H1 (cell line): ENCODE data around the gene LYVE1. TPM values are rescaled to one million over a fixed set of nuclear protein-coding genes. Genes with fewer than 3 reads are reported as not detected.
A peak's percentile ranks its signal among the peaks of the same experiment; 100 is the strongest.

Experiments used
- CTCF ChIA-PET: fragments of 300-600 bp; sonication (Branson Sonifier 250); formaldehyde crosslinking; loops from one replicate; lab custom pipeline; 2021; ENCODE audit not compliant: partially characterized antibody; lab: Charles Lee
- POLR2A ChIA-PET: fragments of 300-600 bp; sonication (Branson Sonifier 250); formaldehyde crosslinking; loops from one replicate; lab custom pipeline; 2021; ENCODE audit warnings: inconsistent platforms; ENCODE audit not compliant: partially characterized antibody; lab: Charles Lee
- DNase-seq, 2 experiments: peaks; one replicate each; pipeline versions ENCODE4 v3.0.0 to v3.0.0-alpha.2; 2010 to 2022; ENCODE audit warnings: low spot score in 2 of 2, low read depth in 1 of 2, mixed read lengths in 1 of 2
- FAIRE-seq: peaks from 2 replicates; lab custom pipeline; 2011; peaks lifted over from hg19 to GRCh38; lab: Jason Lieb, UNC
- H2AFZ ChIP-seq: 2 replicates; pipeline ENCODE4 v1.8.1; 2012; ENCODE audit warnings: low read length, inconsistent platforms
- H2AK5ac ChIP-seq: 2 replicates; pipeline ENCODE4 v1.6.1; 2013; ENCODE audit warnings: low read depth, low read length
- H2BK120ac ChIP-seq: replicated peaks from 2 replicates; pipeline ENCODE3; 2013; ENCODE audit warnings: low read depth, low read length, inconsistent platforms
- H2BK12ac ChIP-seq: 2 replicates; pipeline ENCODE4 v1.6.1; 2013; ENCODE audit warnings: low read depth, low read length
- H2BK15ac ChIP-seq: 2 replicates; pipeline ENCODE4 v1.6.1; 2013; ENCODE audit warnings: low read length
- H2BK20ac ChIP-seq: 2 replicates; pipeline ENCODE4 v1.6.1; 2013; ENCODE audit warnings: low read length
- H2BK5ac ChIP-seq: 2 replicates; pipeline ENCODE4 v1.6.1; 2013; ENCODE audit warnings: low read depth, low read length
- H3K14ac ChIP-seq: 2 replicates; pipeline ENCODE4 v1.6.1; 2013; ENCODE audit warnings: inconsistent platforms; ENCODE audit not compliant: insufficient read length
- H3K18ac ChIP-seq: 2 replicates; pipeline ENCODE4 v1.6.1; 2013; ENCODE audit warnings: low read length; ENCODE audit errors: extremely low read depth
- H3K23ac ChIP-seq: 2 replicates; pipeline ENCODE4 v1.6.1; 2013; ENCODE audit warnings: inconsistent platforms; ENCODE audit not compliant: insufficient read length
- H3K23me2 ChIP-seq: 2 replicates; pipeline ENCODE4 v1.6.1; 2013; ENCODE audit warnings: low read depth, low read length
- H3K27ac ChIP-seq: 2 replicates; pipeline ENCODE4 v1.6.1; 2011; ENCODE audit warnings: low read depth, low read length, inconsistent platforms
- H3K27me3 ChIP-seq, 4 experiments: replicated peaks in 1 of 4; 1 replicate in 1 of 4; 2 replicates in 3 of 4; pipeline versions ENCODE4 v1.6.1 to v1.8.1; 2011 to 2013; ENCODE audit warnings: low read length in 3 of 4, mild to moderate bottlenecking in 3 of 4, inconsistent platforms in 2 of 4, mixed read lengths in 2 of 4, moderate library complexity in 1 of 4; ENCODE audit not compliant: control insufficient read depth in 3 of 4, insufficient read depth in 3 of 4; ENCODE audit errors: extremely low read depth in 1 of 4
- H3K36me3 ChIP-seq, 4 experiments: 2 replicates each; pipeline versions ENCODE4 v1.6.1 to v1.8.1; 2011 to 2013; ENCODE audit warnings: mild to moderate bottlenecking in 4 of 4, low read length in 3 of 4, moderate library complexity in 2 of 4, control low read depth in 1 of 4, inconsistent platforms in 1 of 4; ENCODE audit not compliant: insufficient read depth in 4 of 4, control insufficient read depth in 2 of 4
- H3K4ac ChIP-seq: replicated peaks from 2 replicates; pipeline ENCODE3; 2013; ENCODE audit warnings: low read length, low read depth, mixed read lengths, inconsistent platforms; ENCODE audit not compliant: insufficient read length
- H3K4me1 ChIP-seq, 4 experiments: replicated peaks in 1 of 4; 1 replicate in 1 of 4; 2 replicates in 3 of 4; pipeline versions ENCODE4 v1.6.1 to v1.8.1; 2011 to 2013; ENCODE audit warnings: low read length in 3 of 4, inconsistent platforms in 2 of 4, mixed read lengths in 1 of 4; ENCODE audit not compliant: insufficient read depth in 4 of 4, control insufficient read depth in 3 of 4
- H3K4me2 ChIP-seq, 2 experiments: 2 replicates each; pipeline versions ENCODE4 v1.6.1 to v1.8.1; 2011 to 2013; ENCODE audit warnings: low read depth in 2 of 2, low read length in 2 of 2, control low read depth in 1 of 2, inconsistent platforms in 1 of 2, mild to moderate bottlenecking in 1 of 2; ENCODE audit not compliant: insufficient read depth in 1 of 2
- H3K4me3 ChIP-seq, 4 experiments: fragments of 200-600, 300-600 bp in 1 of 4; sonication (generic), shearing (Covaris generic), sonication (Bioruptor Twin) in 1 of 4; 2 replicates each; pipeline versions ENCODE4 v1.5.1 to v1.8.1; 2011 to 2016; ENCODE audit warnings: low read length in 4 of 4, low read depth in 3 of 4, control low read depth in 2 of 4, inconsistent platforms in 2 of 4, mild to moderate bottlenecking in 2 of 4, mixed read lengths in 1 of 4, moderate library complexity in 1 of 4; ENCODE audit not compliant: insufficient read depth in 2 of 4; ENCODE audit errors: extremely low read depth in 1 of 4
- H3K56ac ChIP-seq: replicated peaks from 2 replicates; pipeline ENCODE3; 2013; ENCODE audit warnings: low read depth, mild to moderate bottlenecking, mixed read lengths, low read length, inconsistent platforms; ENCODE audit not compliant: insufficient read length
- H3K79me1 ChIP-seq: 2 replicates; pipeline ENCODE4 v1.6.1; 2013; ENCODE audit warnings: low read depth, low read length, control low read depth
- H3K79me2 ChIP-seq, 2 experiments: 2 replicates each; pipeline versions ENCODE4 v1.6.1 to v1.8.1; 2012 to 2013; ENCODE audit warnings: low read length in 2 of 2, mild to moderate bottlenecking in 2 of 2, inconsistent platforms in 1 of 2; ENCODE audit not compliant: insufficient read depth in 2 of 2, control insufficient read depth in 1 of 2
- H3K9ac ChIP-seq, 4 experiments: replicated peaks in 1 of 4; 1 replicate in 1 of 4; 2 replicates in 3 of 4; pipeline versions ENCODE4 v1.6.1 to v1.8.1; 2011 to 2013; ENCODE audit warnings: low read depth in 3 of 4, low read length in 3 of 4, control low read depth in 2 of 4, mild to moderate bottlenecking in 2 of 4, moderate library complexity in 2 of 4, inconsistent platforms in 1 of 4; ENCODE audit errors: extremely low read depth in 1 of 4
- H3K9me3 ChIP-seq, 2 experiments: 2 replicates each; pipeline versions ENCODE4 v1.6.1 to v1.8.1; 2012 to 2013; ENCODE audit warnings: mild to moderate bottlenecking in 2 of 2, moderate library complexity in 2 of 2, control low read depth in 1 of 2, inconsistent platforms in 1 of 2, low read depth in 1 of 2, low read length in 1 of 2, mixed read lengths in 1 of 2; ENCODE audit not compliant: insufficient read depth in 2 of 2
- H4K20me1 ChIP-seq, 2 experiments: replicated peaks in 1 of 2; 2 replicates each; pipeline versions ENCODE3 to v1.8.1; 2011 to 2013; ENCODE audit warnings: inconsistent platforms in 2 of 2, low read length in 2 of 2, mild to moderate bottlenecking in 1 of 2; ENCODE audit not compliant: insufficient read depth in 2 of 2, control insufficient read depth in 1 of 2
- H4K5ac ChIP-seq: 2 replicates; pipeline ENCODE4 v1.6.1; 2013; ENCODE audit warnings: low read length, low read depth, mixed read lengths, inconsistent platforms; ENCODE audit not compliant: insufficient read length
- H4K8ac ChIP-seq: 2 replicates; pipeline ENCODE4 v1.8.0; 2013; ENCODE audit warnings: mild to moderate bottlenecking, moderate library complexity, low read length, inconsistent platforms; ENCODE audit not compliant: insufficient read depth; ENCODE audit errors: extremely low read depth
- H4K91ac ChIP-seq: replicated peaks from 2 replicates; pipeline ENCODE3; 2013; ENCODE audit warnings: low read length, mixed read lengths, inconsistent platforms; ENCODE audit not compliant: insufficient read length
- BACH1 ChIP-seq: IDR thresholded peaks from 2 replicates; pipeline ENCODE4 v1.6.1; 2012; ENCODE audit warnings: low read length, improper control_type of control experiment
- CTCF ChIP-seq, 3 experiments: IDR thresholded peaks; 1 replicate in 2 of 3; 2 replicates in 1 of 3; pipeline versions ENCODE4 v1.5.1 to v1.6.1; 2011; ENCODE audit warnings: low read length in 3 of 3, mild to moderate bottlenecking in 3 of 3, inconsistent platforms in 2 of 3, low read depth in 1 of 3, moderate library complexity in 1 of 3; ENCODE audit not compliant: insufficient read depth in 1 of 3; ENCODE audit errors: control extremely low read depth in 1 of 3
- GABPA ChIP-seq: IDR thresholded peaks from 2 replicates; pipeline ENCODE4 v1.6.1; 2011; ENCODE audit warnings: mild to moderate bottlenecking, low read length, moderate library complexity, borderline replicate concordance; ENCODE audit not compliant: insufficient read depth
- TCF12 ChIP-seq: IDR thresholded peaks from 2 replicates; pipeline ENCODE4 v1.6.1; 2011; ENCODE audit warnings: low read depth, mild to moderate bottlenecking, low read length
- WGBS, 2 experiments: shearing (Covaris generic) in 1 of 2; methylation state at CpG; one replicate each; pipeline versions ENCODE4 v1.1.6 to v1.1.7; 2013 to 2015; ENCODE audit warnings: low lambda C conversion rate in 2 of 2, mixed read lengths in 2 of 2, inconsistent platforms in 1 of 2, low coverage in 1 of 2, missing lambda C conversion rate in 1 of 2; ENCODE audit not compliant: insufficient replicate concordance in 2 of 2, insufficient coverage in 1 of 2, insufficient read length in 1 of 2; ENCODE audit errors: extremely low coverage in 1 of 2, missing lambda C conversion rate in 1 of 2; 5-methylcytosine and 5-hydroxymethylcytosine counted together
- long read RNA-seq, 2 experiments: library from RNA in 1 of 2; library from capped mRNA in 1 of 2; stranded (forward); transcript quantifications; one replicate each; pipeline ENCODE4 v2.0.0, GENCODE V29; 2021; ENCODE audit warnings: inconsistent platforms in 1 of 2
- polyA minus RNA-seq, 3 experiments: library from RNA; depleted of rRNA, polyadenylated mRNA; stranded (reverse); fragments of >200 nt; gene quantifications; 1 replicate in 2 of 3; 2 replicates in 1 of 3; pipeline ENCODE4 v1.2.3, GENCODE V29; 2011
- polyA plus RNA-seq, 7 experiments: library from polyadenylated mRNA; depleted of rRNA in 3 of 7; stranded (reverse) in 5 of 7; unstranded in 2 of 7; fragments of >200 nt in 5 of 7; fragments of 200-250 nt in 2 of 7; gene quantifications; 1 replicate in 5 of 7; 2 replicates in 1 of 7; 4 replicates in 1 of 7; pipeline versions ENCODE4 v1.2.1 to v1.2.3, GENCODE V29; 2011 to 2013; ENCODE audit warnings: missing spikeins in 2 of 7, mixed read lengths in 2 of 7
- total RNA-seq: library from RNA; stranded (reverse); fragmentation: NEBNext Ultra II Directional; extraction: Animal tissue kit (Norgen Biotek cat#: 25700); gene quantifications from 2 replicates; pipeline ENCODE4 v1.2.1, GENCODE V29; 2021

The LYVE1 gene
- total RNA-seq = 0.09 TPM in 1 of 2 replicates, not detected in the other
- not detected in 2 replicates for polyA plus RNA-seq (2011; rRNA removed)
- polyA plus RNA-seq (2011; cell fraction: cytosol; rRNA removed) = 0.05 TPM
- polyA plus RNA-seq (2011; cell fraction: nucleus; rRNA removed) = 0.11 TPM
- 0.13 to 0.21 TPM in 2 of 4 replicates, not detected in the others for polyA plus RNA-seq (2012, experiment 1 of 2)
- not detected for polyA plus RNA-seq (2012, experiment 2 of 2)
- 0.04 TPM for polyA plus RNA-seq (2013, experiment 1 of 2)
- 0.07 TPM for polyA plus RNA-seq (2013, experiment 2 of 2)
- 0.10 TPM in 1 of 2 replicates, not detected in the other for polyA minus RNA-seq (2011; rRNA and poly(A)+ RNA removed)
- not detected for polyA minus RNA-seq (2011; cell fraction: cytosol; rRNA and poly(A)+ RNA removed)
- not detected for polyA minus RNA-seq (2011; cell fraction: nucleus; rRNA and poly(A)+ RNA removed)
- long read RNA-seq, experiment 1 = 0 reads
- long read RNA-seq, experiment 2 = 0 reads

- no peaks in the 10 kb centered on the region for H3K23me2 ChIP-seq
- no peak within 1 kb of the TSS; a peak in 1 of 4 replicates for H3K4me2 ChIP-seq
- no peak within 1 kb of the TSS for H3K27ac ChIP-seq
- CTCF ChIA-PET = interaction anchor here (1.0 to 2.0 kb wide), 2 partner anchors 86 to 162 kb away, joined by 3 to 5 read pairs; no protein-coding TSS in a partner anchor
- DNase-seq (no peak), FAIRE-seq (no peak)
- no peak within 1 kb of the TSS for H2AFZ ChIP-seq
- TF ChIP-seq TCF12 (no peak), GABPA (no peak), CTCF (IDR thresholded peaks at IDR 0.05; ENCODE audit: control extremely low read depth in 1 of 3, insufficient read depth in 1 of 3, low read depth in 1 of 3, low read length in 3 of 3) (no peak), BACH1 (0 out of 2 replicates have a peak, but pooled peaks have one; percentile 34)
- no peak within 1 kb of the TSS for H3K9ac ChIP-seq
- no peaks in the 10 kb centered on the region for H3K79me1 ChIP-seq
- no peak within 1 kb of the TSS for H3K18ac ChIP-seq
- H3K36me3 ChIP-seq = no peaks in the 10 kb centered on the region
- no peak within 1 kb of the TSS for H3K14ac ChIP-seq
- peak within 1 kb of the TSS; percentile 62; the same call in 1 of the 2 replicates for H2BK20ac ChIP-seq
- H3K4me3 ChIP-seq = no peak within 1 kb of the TSS
- no peak within 1 kb of the TSS for H3K56ac ChIP-seq
- H3K4ac ChIP-seq = no peak within 1 kb of the TSS
- peaks cover 0 to 6% (median 0%) of the 10 kb centered on the region in 4 experiments; a peak in 4 of 7 replicates for H3K4me1 ChIP-seq
- H2BK5ac ChIP-seq = no peak within 1 kb of the TSS
- H4K8ac ChIP-seq = no peak within 1 kb of the TSS
- H3K23ac ChIP-seq = no peak within 1 kb of the TSS
- no peaks in the 10 kb centered on the region for H4K20me1 ChIP-seq
- H2BK15ac ChIP-seq = no peak within 1 kb of the TSS
- no peaks in the 10 kb centered on the region for H3K27me3 ChIP-seq
- H4K91ac ChIP-seq = no peak within 1 kb of the TSS
- H2BK120ac ChIP-seq = peak within 1 kb of the TSS; percentile 24
- H2AK5ac ChIP-seq = no peak within 1 kb of the TSS
- POLR2A ChIA-PET = no interaction called here
- no peaks in the 10 kb centered on the region for H3K9me3 ChIP-seq
- no peak within 1 kb of the TSS; the same call in none of the 2 replicates for H2BK12ac ChIP-seq
- no peaks in the 10 kb centered on the region for H3K79me2 ChIP-seq
- WGBS, 2 experiments = 90% methylated on average over 7 of the region's 7 CpGs; no CpG with 5 or more reads in 1 of the 2 experiments
- no peak within 1 kb of the TSS for H4K5ac ChIP-seq
Measured at GRCh38 chr11:10568486-10568941, at the start of gene LYVE1. Gene LYVE1, minus strand, starts transcription at chr11:10568665. Its CDS starts 133 bp downstream, at chr11:10568532.
